Spleen (tissue), 11 donors: ENCODE results near the gene OSGIN1. TPM values are rescaled to one million over a fixed set of nuclear protein-coding genes. Genes with fewer than 3 reads are reported as not detected.
"Not testable (repeated sequence)": the region's sequence is repeated elsewhere in the genome, so short reads cannot be mapped to it uniquely, and the experiment has no call there.

Experiments used
- DNase-seq: peaks from one replicate; pipeline ENCODE4 v3.0.0-alpha.2; 2020
- H3K27ac ChIP-seq, 8 donors: fragments of 200-600 bp; sonication (generic) in 7 of 8; 1 replicate in 4 of 8; 2 replicates in 4 of 8; pipeline versions ENCODE4 v1.5.0 to v1.8.0; 2016 to 2021; ENCODE audit warnings: inconsistent platforms in 4 of 8, mild to moderate bottlenecking in 4 of 8, moderate library complexity in 1 of 8
- H3K27me3 ChIP-seq, 7 donors: fragments of 200-600 bp; sonication (generic) in 6 of 7; replicated peaks in 1 of 7; 1 replicate in 4 of 7; 2 replicates in 3 of 7; pipeline versions ENCODE4 v1.5.0 to v1.8.0; 2016 to 2021; ENCODE audit warnings: inconsistent platforms in 3 of 7, mild to moderate bottlenecking in 1 of 7
- H3K36me3 ChIP-seq, 6 donors: fragments of 200-600 bp; sonication (generic) in 5 of 6; 1 replicate in 4 of 6; 2 replicates in 2 of 6; pipeline versions ENCODE4 v1.5.0 to v1.8.0; 2016 to 2021; ENCODE audit warnings: inconsistent platforms in 2 of 6
- H3K4me1 ChIP-seq, 6 donors: fragments of 200-600 bp; sonication (generic) in 5 of 6; 1 replicate in 3 of 6; 2 replicates in 3 of 6; pipeline versions ENCODE4 v1.5.0 to v1.8.0; 2016 to 2021; ENCODE audit warnings: inconsistent platforms in 3 of 6
- H3K4me3 ChIP-seq, 8 donors: fragments of 200-600 bp; sonication (generic) in 7 of 8; 1 replicate in 4 of 8; 2 replicates in 4 of 8; pipeline versions ENCODE4 v1.5.0 to v1.8.0; 2016 to 2021; ENCODE audit warnings: inconsistent platforms in 4 of 8, mild to moderate bottlenecking in 4 of 8, moderate library complexity in 2 of 8
- H3K9me3 ChIP-seq, 8 donors: fragments of 200-600 bp; sonication (generic) in 7 of 8; 1 replicate in 4 of 8; 2 replicates in 4 of 8; pipeline versions ENCODE4 v1.5.0 to v1.8.0; 2016 to 2021; ENCODE audit warnings: inconsistent platforms in 4 of 8
- CTCF ChIP-seq, 11 experiments: fragments of 200-600 bp in 7 of 11; fragments of 450-650 bp in 4 of 11; sonication (generic) in 4 of 11; IDR thresholded peaks in 8 of 11; conservative IDR thresholded peaks in 3 of 11; 1 replicate in 7 of 11; 2 replicates in 4 of 11; pipeline versions ENCODE4 v1.4.0 to v1.8.0; 2016 to 2021; ENCODE audit warnings: antibody characterized with exemption in 11 of 11, inconsistent platforms in 4 of 11, mild to moderate bottlenecking in 1 of 11
- POLR2A ChIP-seq, 3 donors: fragments of 450-650 bp; IDR thresholded peaks; one replicate each; pipeline ENCODE4 v1.5.1; 2017; ENCODE audit warnings: antibody characterized with exemption in 3 of 3, mild to moderate bottlenecking in 1 of 3
- POLR2AphosphoS5 ChIP-seq, 3 donors: sonication (generic); formaldehyde crosslinking; IDR thresholded peaks; one replicate each; pipeline ENCODE4 v1.5.1; 2017; ENCODE audit warnings: antibody characterized with exemption in 3 of 3
- WGBS, 5 donors: extraction: QIAGEN DNeasy Blood & Tissue Kit in 3 of 5; methylation state at CpG; one replicate each; pipeline versions ENCODE4 v1.1.5 to v1.1.7; 2013 to 2018; 5-methylcytosine and 5-hydroxymethylcytosine counted together
- intact Hi-C: fragments of 100-400 bp; cut with DNase I; formaldehyde crosslinking; loops from one replicate; pipeline ENCODE4 v1.15.0; 2023; ENCODE audit warnings: low total_unique reads
- polyA plus RNA-seq, 3 donors: library from polyadenylated mRNA; stranded (reverse); fragments of 200-250 nt; gene quantifications; one replicate each; pipeline ENCODE4 v1.2.1, GENCODE V29; 2013
- total RNA-seq, 7 donors: library from RNA; depleted of rRNA in 3 of 7; stranded (reverse); fragments of >200 nt in 3 of 7; fragmentation: NEBNext Ultra II Directional in 4 of 7; extraction: Animal tissue kit (Norgen Biotek cat#: 25700) in 4 of 7; gene quantifications; one replicate each; pipeline versions ENCODE4 v1.1.0 to v1.2.1, GENCODE V29; 2016 to 2021
- donor health status: healthy with polysubstance abuse.
- donor health status: DM: no; HTN: no; CAD: no; lungs with moderate emphysema.
- donor health status: DM: no; HTN: no; CAD: no.
- donor health status: Bipolar disorder and iron deficiency.
- donor health status: healthy.
- donor health status: DM: no; HTN: no; CAD: no.
- donor health status: DM: yes; HTN: yes; CAD: no.

Gene OSGIN1
- total and polyA plus RNA-seq, 10 donors = 2.3 to 13.5 (median 9.0) TPM

- intact Hi-C loops = no loop called here
- Histone ChIP-seq H3K27ac (no peak overlapping the region), H3K27me3 (peaks cover 0 to 6% (median 0%) of the 10 kb centered on the region in 7 donors), H3K36me3 (no peaks in the 10 kb centered on the region), H3K4me3 (no peak overlapping the region), H3K4me1 (peaks cover 0 to 15% (median 6%) of the 10 kb centered on the region in 6 donors), H3K9me3 (no peaks in the 10 kb centered on the region)
- no peak for TF ChIP-seq POLR2AphosphoS5 (IDR thresholded peaks at IDR 0.05)
- no peak for TF ChIP-seq CTCF (IDR thresholded peaks at IDR 0.05 in 8 of 11, conservative IDR thresholded peaks at IDR 0.05 in 3 of 11)
- no peak for TF ChIP-seq POLR2A (IDR thresholded peaks at IDR 0.05)
- WGBS, 5 donors = 81 to 92% (median 89%) methylated on average over 11 to 14 of the region's 14 CpGs
- DNase-seq = no peak
Observed at GRCh38 chr16:83947642-83948234, 5.3 kb upstream of the OSGIN1 start.

- Histone ChIP-seq H3K4me1 (peaks cover 0 to 20% (median 17%) of the 10 kb centered on the region in 6 donors), H3K36me3 (no peaks in the 10 kb centered on the region), H3K4me3 (no peak overlapping the region), H3K27ac (no peak overlapping the region), H3K27me3 (peaks cover 0 to 20% (median 5%) of the 10 kb centered on the region in 7 donors), H3K9me3 (no peaks in the 10 kb centered on the region)
- intact Hi-C loops = no loop called here
- TF ChIP-seq CTCF (IDR thresholded peaks at IDR 0.05 in 8 of 11, conservative IDR thresholded peaks at IDR 0.05 in 3 of 11) = no peak
- no peak for TF ChIP-seq POLR2A (IDR thresholded peaks at IDR 0.05)
- no peak for DNase-seq
- 82 to 92% (median 84%) methylated on average over 13 of the region's 13 CpGs for WGBS, 5 donors
Observed at GRCh38 chr16:83948914-83949723, 3.9 kb upstream of the OSGIN1 start.

GRCh38 chr16:83949724-83950001 lies 3.4 kb upstream of the OSGIN1 start:
- Histone ChIP-seq H3K27me3 (peaks cover 0 to 25% (median 5%) of the 10 kb centered on the region in 7 donors), H3K36me3 (no peaks in the 10 kb centered on the region), H3K4me3 (no peak overlapping the region), H3K9me3 (no peaks in the 10 kb centered on the region), H3K27ac (no peak overlapping the region), H3K4me1 (peaks cover 0 to 26% (median 19%) of the 10 kb centered on the region in 6 donors)
- intact Hi-C loops = loop anchor here (10.0 kb wide), 2 partner anchors 115 to 225 kb away; no protein-coding TSS in a partner anchor
- DNase-seq = no peak
- no peak for TF ChIP-seq CTCF (IDR thresholded peaks at IDR 0.05 in 8 of 11, conservative IDR thresholded peaks at IDR 0.05 in 3 of 11)
- TF ChIP-seq POLR2AphosphoS5 (IDR thresholded peaks at IDR 0.05) = no peak
- TF ChIP-seq POLR2A (IDR thresholded peaks at IDR 0.05) = no peak
- 78 to 92% (median 86%) methylated on average over 3 to 5 of the region's 5 CpGs for WGBS, 5 donors

GRCh38 chr16:83950862-83951399 lies 2.1 kb upstream of the OSGIN1 start:
- Histone ChIP-seq H3K27me3 (peaks cover 0 to 38% (median 5%) of the 10 kb centered on the region in 7 donors), H3K4me1 (peaks cover 0 to 39% (median 26%) of the 10 kb centered on the region in 6 donors)
- WGBS, 5 donors = 70 to 88% (median 79%) methylated on average over 8 to 10 of the region's 10 CpGs
- not testable (repeated sequence) for H3K9me3 ChIP-seq, H3K36me3 ChIP-seq, H3K27ac ChIP-seq, DNase-seq, H3K4me3 ChIP-seq
- intact Hi-C loops = loop anchor here (10.0 kb wide), 2 partner anchors 114 to 224 kb away; no protein-coding TSS in a partner anchor
